HG02642 (cell line): Measurements from ENCODE around the gene PRR20B.
"Not testable (repeated sequence)": the region's sequence is repeated elsewhere in the genome, so short reads cannot be mapped to it uniquely, and the experiment has no call there.

Experiments
- ATAC-seq: cut with Tn5 transposase; IDR thresholded peaks from one replicate; pipeline ENCODE4 v1.9.1; 2021; ENCODE audit warnings: mild to moderate bottlenecking; ENCODE audit not compliant: unreplicated experiment, poor library complexity

The PRR20B gene

GRCh38 chr13:57147188-57147587 lies at the start of gene PRR20B:
TSS of gene PRR20B (plus strand) at chr13:57147488. CDS start at chr13:57147875, 387 bp downstream.
- ATAC-seq: not testable (repeated sequence)

GRCh38 chr13:57114945-57115344 lies 32.3 kb upstream of the PRR20B start:
- no peak for ATAC-seq

GRCh38 chr13:57123681-57124080 lies 23.6 kb upstream of the PRR20B start:
- no peak for ATAC-seq

GRCh38 chr13:57128909-57129308 lies 18.4 kb upstream of the PRR20B start:
- ATAC-seq: no peak

- no peak for ATAC-seq
These were observed 11.2 kb upstream of the PRR20B start for GRCh38 chr13:57136093-57136492.

- ATAC-seq: no peak
These were observed 9.7 kb upstream of the PRR20B start for GRCh38 chr13:57137585-57137984.

GRCh38 chr13:57138988-57139387 lies 8.3 kb upstream of the PRR20B start:
- no peak for ATAC-seq

GRCh38 chr13:57139781-57140180 lies 7.5 kb upstream of the PRR20B start:
- not testable (repeated sequence) for ATAC-seq

GRCh38 chr13:57140235-57140968 lies 6.9 kb upstream of the PRR20B start, which contains the start of gene PRR20A:
TSS of gene PRR20A (plus strand) at chr13:57140918. CDS start at chr13:57141305, 387 bp downstream.
- ATAC-seq: not testable (repeated sequence)

- not testable (repeated sequence) for ATAC-seq
These were observed 818 bp downstream of the PRR20B start for GRCh38 chr13:57148106-57148505.

GRCh38 chr13:57153761-57154160 lies 6.5 kb downstream of the PRR20B start, which contains the start of gene PRR20C:
TSS of gene PRR20C (plus strand) at chr13:57154061. CDS start at chr13:57154448, 387 bp downstream.
- not testable (repeated sequence) for ATAC-seq

GRCh38 chr13:57160332-57160731 lies 13.0 kb downstream of the PRR20B start, which contains the start of gene PRR20D:
TSS of gene PRR20D (plus strand) at chr13:57160632. CDS start at chr13:57161019, 387 bp downstream.
- not testable (repeated sequence) for ATAC-seq

- not testable (repeated sequence) for ATAC-seq
These were observed 19.6 kb downstream of the PRR20B start, which contains the start of gene PRR20E for GRCh38 chr13:57166897-57167296. TSS of gene PRR20E (plus strand) at chr13:57167197. CDS start at chr13:57167584, 387 bp downstream.

- ATAC-seq: no peak
These were observed 44.4 kb downstream of the PRR20B start for GRCh38 chr13:57191667-57192066.
